Keratinocyte (primary cell): ENCODE data around the gene AKR1C1.

Experiments
- EZH2 ChIP-seq: IDR thresholded peaks from one replicate; pipeline ENCODE4 v1.6.1; 2012; ENCODE audit warnings: inconsistent platforms, mild to moderate bottlenecking, low read length, moderate library complexity
- TF ChIP-seq, protein P1 (sequence below), 3 experiments: IDR thresholded peaks in 1 of 3; conservative IDR thresholded peaks in 1 of 3; optimal IDR thresholded peaks in 1 of 3; 2 replicates in 2 of 3; 3 replicates in 1 of 3; pipeline versions ENCODE3 to v1.5.1; 2011; ENCODE audit warnings: low read length in 3 of 3, mild to moderate bottlenecking in 3 of 3, moderate library complexity in 2 of 3, control low read depth in 1 of 3, inconsistent platforms in 1 of 3; ENCODE audit not compliant: insufficient read depth in 2 of 3; ENCODE audit errors: extremely low read depth in 1 of 3

DNA sequence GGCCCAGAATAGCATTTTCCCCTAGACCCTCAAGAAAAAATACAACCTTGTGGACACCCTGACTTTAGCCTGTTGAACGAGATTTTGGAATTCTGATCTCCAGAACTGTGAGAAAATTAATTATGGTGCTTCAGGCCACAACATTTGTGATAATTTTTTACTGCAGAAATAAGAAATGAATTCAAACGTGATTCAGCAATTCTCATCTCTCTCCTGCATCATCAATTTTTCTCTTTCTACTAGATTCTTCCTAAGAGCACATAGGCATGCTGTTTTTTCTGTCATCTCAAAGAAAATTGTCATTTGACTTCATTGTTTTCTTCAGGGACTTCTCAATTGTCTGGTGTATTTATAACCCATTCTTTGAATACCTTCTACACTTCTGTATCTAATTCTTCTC, 49.4 kb downstream of the AKR1C1 start:
- TF ChIP-seq, protein P1, sequence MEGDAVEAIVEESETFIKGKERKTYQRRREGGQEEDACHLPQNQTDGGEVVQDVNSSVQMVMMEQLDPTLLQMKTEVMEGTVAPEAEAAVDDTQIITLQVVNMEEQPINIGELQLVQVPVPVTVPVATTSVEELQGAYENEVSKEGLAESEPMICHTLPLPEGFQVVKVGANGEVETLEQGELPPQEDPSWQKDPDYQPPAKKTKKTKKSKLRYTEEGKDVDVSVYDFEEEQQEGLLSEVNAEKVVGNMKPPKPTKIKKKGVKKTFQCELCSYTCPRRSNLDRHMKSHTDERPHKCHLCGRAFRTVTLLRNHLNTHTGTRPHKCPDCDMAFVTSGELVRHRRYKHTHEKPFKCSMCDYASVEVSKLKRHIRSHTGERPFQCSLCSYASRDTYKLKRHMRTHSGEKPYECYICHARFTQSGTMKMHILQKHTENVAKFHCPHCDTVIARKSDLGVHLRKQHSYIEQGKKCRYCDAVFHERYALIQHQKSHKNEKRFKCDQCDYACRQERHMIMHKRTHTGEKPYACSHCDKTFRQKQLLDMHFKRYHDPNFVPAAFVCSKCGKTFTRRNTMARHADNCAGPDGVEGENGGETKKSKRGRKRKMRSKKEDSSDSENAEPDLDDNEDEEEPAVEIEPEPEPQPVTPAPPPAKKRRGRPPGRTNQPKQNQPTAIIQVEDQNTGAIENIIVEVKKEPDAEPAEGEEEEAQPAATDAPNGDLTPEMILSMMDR (optimal IDR thresholded peaks at IDR 0.05 in 1 of 3, IDR thresholded peaks at IDR 0.05 in 1 of 3, conservative IDR thresholded peaks at IDR 0.05 in 1 of 3; ENCODE audit: extremely low read depth in 1 of 3, insufficient read depth in 2 of 3, low read length in 3 of 3) = no peak
- no peak for TF ChIP-seq EZH2
